Osteoblast (primary cell): ENCODE results near the gene ENPEP. TPM values are rescaled to one million over a fixed set of nuclear protein-coding genes. Genes with fewer than 3 reads are reported as not detected.
A peak's percentile ranks its signal among the peaks of the same experiment; 100 is the strongest.

Source experiments
- DNase-seq: peaks from one replicate; pipeline ENCODE4 v3.0.0; 2011; ENCODE audit warnings: low spot score, mixed read lengths; ENCODE audit not compliant: insufficient read length; ENCODE audit errors: missing footprints
- H2AFZ ChIP-seq: 2 replicates; pipeline ENCODE4 v1.6.0; 2011; ENCODE audit warnings: mild to moderate bottlenecking, low read length
- H3K27ac ChIP-seq: 2 replicates; pipeline ENCODE4 v1.5.1; 2011; ENCODE audit warnings: mild to moderate bottlenecking, low read depth, low read length, moderate library complexity
- H3K27me3 ChIP-seq: 2 replicates; pipeline ENCODE4 v1.6.0; 2012; ENCODE audit warnings: mild to moderate bottlenecking, control low read depth, inconsistent platforms, low read length, moderate library complexity; ENCODE audit not compliant: insufficient read depth
- H3K36me3 ChIP-seq: 2 replicates; pipeline ENCODE4 v1.5.1; 2011; ENCODE audit warnings: mild to moderate bottlenecking, low read length, control low read depth, moderate library complexity; ENCODE audit not compliant: insufficient read depth
- H3K4me1 ChIP-seq: 2 replicates; pipeline ENCODE4 v1.5.1; 2011; ENCODE audit warnings: mild to moderate bottlenecking, low read length, control low read depth, moderate library complexity; ENCODE audit not compliant: insufficient read depth
- H3K4me2 ChIP-seq: 2 replicates; pipeline ENCODE4 v1.6.0; 2011; ENCODE audit warnings: mild to moderate bottlenecking, low read length; ENCODE audit not compliant: insufficient read depth
- H3K4me3 ChIP-seq: fragments of 200-600 bp; sonication (generic); 3 replicates; pipeline ENCODE4 v1.5.1; 2012; ENCODE audit warnings: mild to moderate bottlenecking, low read length, inconsistent platforms; ENCODE audit not compliant: insufficient read depth
- H3K79me2 ChIP-seq: 2 replicates; pipeline ENCODE4 v1.6.0; 2012; ENCODE audit warnings: mild to moderate bottlenecking, low read length, control low read depth, inconsistent platforms; ENCODE audit not compliant: insufficient read depth
- H3K9me3 ChIP-seq: 2 replicates; pipeline ENCODE4 v1.5.1; 2011; ENCODE audit warnings: low read depth, low read length, control low read depth
- H4K20me1 ChIP-seq: 2 replicates; pipeline ENCODE4 v1.6.0; 2012; ENCODE audit warnings: mild to moderate bottlenecking, low read length, control low read depth; ENCODE audit not compliant: insufficient read depth
- total RNA-seq: library from RNA; depleted of rRNA; stranded (reverse); fragments of >200 nt; gene quantifications from 2 replicates; pipeline ENCODE4 v1.2.3, GENCODE V29; 2012
- TF ChIP-seq, protein P1 (sequence below): IDR thresholded peaks from 2 replicates; pipeline ENCODE4 v1.5.1; 2011; ENCODE audit warnings: mild to moderate bottlenecking, low read depth, low read length, moderate library complexity; ENCODE audit errors: extremely low read depth

Gene ENPEP
- total RNA-seq, 1 donor = 1.1 TPM

DNA sequence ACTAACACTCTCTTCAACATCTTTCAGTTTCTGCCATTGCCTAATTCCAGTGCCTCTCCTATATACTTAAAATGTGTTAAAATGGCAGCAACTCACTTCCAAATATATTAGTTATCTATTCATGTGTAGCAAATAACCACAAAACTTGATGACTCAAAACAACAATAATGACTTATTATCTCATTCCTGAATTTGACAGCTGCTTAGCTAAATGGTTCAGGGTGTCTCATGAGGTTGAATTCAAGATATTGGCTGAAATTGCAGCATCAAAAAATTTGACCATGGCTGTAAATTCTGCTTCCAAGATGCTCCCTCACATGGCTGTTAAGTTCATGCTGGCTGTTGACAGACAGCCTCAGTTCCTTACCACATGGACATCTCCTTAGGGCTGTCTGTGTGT, 121.6 kb downstream of the ENPEP start:
- Histone ChIP-seq H3K4me2 (no peak overlapping the region), H2AFZ (no peak overlapping the region), H3K9me3 (no peaks in the 10 kb centered on the region), H3K27ac (no peak overlapping the region), H3K4me3 (no peak overlapping the region), H3K4me1 (no peaks in the 10 kb centered on the region), H4K20me1 (no peaks in the 10 kb centered on the region), H3K79me2 (no peaks in the 10 kb centered on the region), H3K36me3 (no peaks in the 10 kb centered on the region), H3K27me3 (peaks cover 8% of the 10 kb centered on the region)
- DNase-seq = no peak
- TF ChIP-seq, protein P1, sequence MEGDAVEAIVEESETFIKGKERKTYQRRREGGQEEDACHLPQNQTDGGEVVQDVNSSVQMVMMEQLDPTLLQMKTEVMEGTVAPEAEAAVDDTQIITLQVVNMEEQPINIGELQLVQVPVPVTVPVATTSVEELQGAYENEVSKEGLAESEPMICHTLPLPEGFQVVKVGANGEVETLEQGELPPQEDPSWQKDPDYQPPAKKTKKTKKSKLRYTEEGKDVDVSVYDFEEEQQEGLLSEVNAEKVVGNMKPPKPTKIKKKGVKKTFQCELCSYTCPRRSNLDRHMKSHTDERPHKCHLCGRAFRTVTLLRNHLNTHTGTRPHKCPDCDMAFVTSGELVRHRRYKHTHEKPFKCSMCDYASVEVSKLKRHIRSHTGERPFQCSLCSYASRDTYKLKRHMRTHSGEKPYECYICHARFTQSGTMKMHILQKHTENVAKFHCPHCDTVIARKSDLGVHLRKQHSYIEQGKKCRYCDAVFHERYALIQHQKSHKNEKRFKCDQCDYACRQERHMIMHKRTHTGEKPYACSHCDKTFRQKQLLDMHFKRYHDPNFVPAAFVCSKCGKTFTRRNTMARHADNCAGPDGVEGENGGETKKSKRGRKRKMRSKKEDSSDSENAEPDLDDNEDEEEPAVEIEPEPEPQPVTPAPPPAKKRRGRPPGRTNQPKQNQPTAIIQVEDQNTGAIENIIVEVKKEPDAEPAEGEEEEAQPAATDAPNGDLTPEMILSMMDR = no peak

DNA sequence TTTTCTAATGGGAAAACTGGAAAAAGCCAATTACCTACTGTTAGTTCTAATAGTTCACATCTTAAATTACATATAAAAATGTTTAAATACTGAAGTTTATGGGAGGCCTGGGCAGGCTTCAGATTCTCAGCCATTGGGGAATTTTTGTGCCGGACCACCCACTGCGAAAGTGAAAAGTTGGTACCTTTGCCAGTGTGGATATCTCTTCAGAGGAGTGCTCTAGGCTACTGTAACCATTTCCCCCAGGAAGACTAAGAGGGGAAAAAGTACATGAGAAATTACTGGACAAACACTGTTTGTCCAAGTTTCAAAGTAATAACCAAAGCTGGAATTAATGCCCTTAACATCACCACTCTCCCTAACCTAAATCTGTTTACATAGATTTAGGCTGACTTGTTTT, 126.1 kb downstream of the ENPEP start:
- Histone ChIP-seq H3K27me3 (peaks cover 11% of the 10 kb centered on the region), H3K79me2 (no peaks in the 10 kb centered on the region), H3K4me1 (no peaks in the 10 kb centered on the region), H3K4me2 (no peak overlapping the region), H2AFZ (no peak overlapping the region), H3K27ac (no peak overlapping the region), H4K20me1 (no peaks in the 10 kb centered on the region), H3K4me3 (no peak overlapping the region), H3K9me3 (no peaks in the 10 kb centered on the region), H3K36me3 (no peaks in the 10 kb centered on the region)
- TF ChIP-seq, protein P1 = no peak
- no peak for DNase-seq

DNA sequence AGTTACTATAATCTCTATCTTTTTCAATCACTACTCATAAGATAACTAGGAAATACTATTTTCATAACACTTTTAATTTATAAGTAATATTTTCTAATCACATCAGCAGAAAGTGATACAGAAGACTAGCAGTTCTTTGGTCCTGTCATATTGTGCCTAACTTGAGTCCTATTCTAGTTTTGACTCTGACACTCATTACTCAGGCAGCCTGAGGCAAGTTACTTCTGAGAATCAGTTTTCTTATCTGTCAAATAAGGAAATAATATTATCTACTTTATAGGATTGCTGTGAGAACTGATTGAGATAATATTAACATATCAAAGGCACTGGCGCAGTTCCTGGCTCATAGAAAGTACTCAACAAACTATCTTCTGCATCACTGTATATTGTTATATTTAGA, 129.1 kb downstream of the ENPEP start:
- DNase-seq = no peak
- no peaks in the 10 kb centered on the region for H3K79me2 ChIP-seq
- no peaks in the 10 kb centered on the region for H4K20me1 ChIP-seq
- H3K4me2 ChIP-seq = no peak overlapping the region
- H3K4me1 ChIP-seq = no peaks in the 10 kb centered on the region
- no peak overlapping the region for H2AFZ ChIP-seq
- H3K36me3 ChIP-seq = no peaks in the 10 kb centered on the region
- TF ChIP-seq, protein P1 = no peak
- H3K4me3 ChIP-seq = no peak overlapping the region
- H3K9me3 ChIP-seq = no peaks in the 10 kb centered on the region
- peaks cover 35% of the 10 kb centered on the region for H3K27me3 ChIP-seq
- H3K27ac ChIP-seq = no peak overlapping the region

DNA sequence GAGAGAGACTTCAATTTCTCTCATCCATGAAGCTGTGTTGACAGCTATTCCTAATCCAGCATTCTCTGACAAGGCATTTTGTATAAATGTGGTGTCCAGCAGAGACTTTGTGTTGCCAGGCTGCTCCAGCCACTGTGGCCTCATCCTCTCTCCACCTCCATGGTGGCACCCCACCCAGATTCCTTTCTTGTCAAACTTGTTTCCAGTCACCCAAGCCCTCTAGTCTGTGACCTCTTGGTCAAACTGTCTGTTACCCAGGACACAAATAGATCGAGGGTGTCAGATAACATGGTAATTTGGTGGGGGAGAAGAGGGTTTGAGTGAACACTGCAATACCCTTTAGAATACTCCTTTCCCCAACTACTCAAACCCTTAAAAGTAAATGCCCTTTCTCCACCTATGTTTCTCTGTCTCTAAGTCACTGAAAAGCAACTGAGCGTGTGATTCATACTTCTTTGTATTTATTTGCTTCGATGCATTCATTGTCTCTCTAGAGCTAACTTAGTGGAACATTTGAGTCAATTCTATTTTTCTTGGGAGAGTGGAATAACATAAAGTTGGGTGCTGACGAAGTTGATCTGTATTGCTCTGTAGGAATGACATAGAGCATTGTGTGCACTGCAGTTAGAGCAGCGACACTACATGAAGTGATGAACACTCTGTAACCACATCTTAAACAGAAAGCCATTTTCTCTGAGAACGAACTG, 133.2 kb downstream of the ENPEP start:
- Histone ChIP-seq H3K4me2 (no peak overlapping the region), H3K27ac (no peak overlapping the region), H3K79me2 (no peaks in the 10 kb centered on the region), H3K9me3 (no peaks in the 10 kb centered on the region), H3K36me3 (no peaks in the 10 kb centered on the region), H3K4me3 (no peak overlapping the region), H4K20me1 (no peaks in the 10 kb centered on the region), H3K4me1 (no peaks in the 10 kb centered on the region), H2AFZ (no peak overlapping the region), H3K27me3 (peaks cover 65% of the 10 kb centered on the region)
- DNase-seq = peak; percentile 73
- TF ChIP-seq, protein P1 = no peak
